ENCODE measurements around the gene KIF26A. TPM values are rescaled to one million over a fixed set of nuclear protein-coding genes. Genes with fewer than 3 reads are reported as not detected.

The KIF26A gene
- total RNA-seq, 1 donor = not detected

DNA sequence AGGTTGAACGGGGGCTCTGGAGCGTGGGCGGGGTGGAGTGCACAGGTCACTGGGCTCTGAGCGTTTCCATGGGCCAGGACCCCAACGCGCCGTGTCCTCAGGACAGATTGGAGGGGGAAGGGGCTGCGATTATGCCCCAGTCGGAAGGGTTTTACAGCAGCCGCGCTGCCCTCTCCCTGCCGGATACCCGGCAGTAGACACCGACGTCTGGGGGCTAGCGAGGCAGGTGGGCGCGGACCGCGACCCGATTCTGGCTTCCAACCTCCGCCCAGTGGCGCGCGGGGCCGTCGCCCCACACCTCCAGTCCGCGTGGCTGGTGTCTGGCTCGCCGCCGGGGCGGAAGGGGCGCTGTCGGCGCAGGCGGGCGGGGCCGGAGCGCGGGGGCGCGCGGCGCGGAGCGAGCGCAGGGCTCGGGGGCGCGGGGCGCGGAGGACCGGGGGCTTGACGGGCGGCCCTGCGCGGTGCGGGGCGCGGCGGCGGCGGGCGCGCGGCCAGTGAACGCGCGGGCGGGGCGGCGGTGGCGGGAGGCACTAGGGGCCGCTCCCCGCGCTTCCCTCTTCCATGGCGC, 2.4 kb upstream of the KIF26A start:
- no peaks in the 10 kb centered on the region for H3K4me1 ChIP-seq (ENCODE audit: insufficient read depth, low read length)
- no peaks in the 10 kb centered on the region for H3K9me3 ChIP-seq (ENCODE audit: low read depth, low read length)
- no peak overlapping the region for H3K27ac ChIP-seq (ENCODE audit: low read depth, low read length)
- no peaks in the 10 kb centered on the region for H3K36me3 ChIP-seq (ENCODE audit: insufficient read depth, low read length)
- no peaks in the 10 kb centered on the region for H3K79me2 ChIP-seq (ENCODE audit: insufficient read depth, low read length)
- H2AFZ ChIP-seq (ENCODE audit: low read length) = no peak overlapping the region
- no peak overlapping the region for H3K4me2 ChIP-seq (ENCODE audit: insufficient read depth, low read length)
- H4K20me1 ChIP-seq (ENCODE audit: insufficient read depth, low read length) = no peaks in the 10 kb centered on the region
- TF ChIP-seq, protein P1, sequence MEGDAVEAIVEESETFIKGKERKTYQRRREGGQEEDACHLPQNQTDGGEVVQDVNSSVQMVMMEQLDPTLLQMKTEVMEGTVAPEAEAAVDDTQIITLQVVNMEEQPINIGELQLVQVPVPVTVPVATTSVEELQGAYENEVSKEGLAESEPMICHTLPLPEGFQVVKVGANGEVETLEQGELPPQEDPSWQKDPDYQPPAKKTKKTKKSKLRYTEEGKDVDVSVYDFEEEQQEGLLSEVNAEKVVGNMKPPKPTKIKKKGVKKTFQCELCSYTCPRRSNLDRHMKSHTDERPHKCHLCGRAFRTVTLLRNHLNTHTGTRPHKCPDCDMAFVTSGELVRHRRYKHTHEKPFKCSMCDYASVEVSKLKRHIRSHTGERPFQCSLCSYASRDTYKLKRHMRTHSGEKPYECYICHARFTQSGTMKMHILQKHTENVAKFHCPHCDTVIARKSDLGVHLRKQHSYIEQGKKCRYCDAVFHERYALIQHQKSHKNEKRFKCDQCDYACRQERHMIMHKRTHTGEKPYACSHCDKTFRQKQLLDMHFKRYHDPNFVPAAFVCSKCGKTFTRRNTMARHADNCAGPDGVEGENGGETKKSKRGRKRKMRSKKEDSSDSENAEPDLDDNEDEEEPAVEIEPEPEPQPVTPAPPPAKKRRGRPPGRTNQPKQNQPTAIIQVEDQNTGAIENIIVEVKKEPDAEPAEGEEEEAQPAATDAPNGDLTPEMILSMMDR (IDR thresholded peaks at IDR 0.05; ENCODE audit: extremely low read depth, low read depth, low read length) = no peak
- H3K4me3 ChIP-seq (ENCODE audit: insufficient read depth, low read length) = no peak overlapping the region
- H3K27me3 ChIP-seq (ENCODE audit: insufficient read depth, low read length) = peaks cover 33% of the 10 kb centered on the region
- DNase-seq (ENCODE audit: insufficient read length, low spot score, missing footprints) = peak; percentile 85

DNA sequence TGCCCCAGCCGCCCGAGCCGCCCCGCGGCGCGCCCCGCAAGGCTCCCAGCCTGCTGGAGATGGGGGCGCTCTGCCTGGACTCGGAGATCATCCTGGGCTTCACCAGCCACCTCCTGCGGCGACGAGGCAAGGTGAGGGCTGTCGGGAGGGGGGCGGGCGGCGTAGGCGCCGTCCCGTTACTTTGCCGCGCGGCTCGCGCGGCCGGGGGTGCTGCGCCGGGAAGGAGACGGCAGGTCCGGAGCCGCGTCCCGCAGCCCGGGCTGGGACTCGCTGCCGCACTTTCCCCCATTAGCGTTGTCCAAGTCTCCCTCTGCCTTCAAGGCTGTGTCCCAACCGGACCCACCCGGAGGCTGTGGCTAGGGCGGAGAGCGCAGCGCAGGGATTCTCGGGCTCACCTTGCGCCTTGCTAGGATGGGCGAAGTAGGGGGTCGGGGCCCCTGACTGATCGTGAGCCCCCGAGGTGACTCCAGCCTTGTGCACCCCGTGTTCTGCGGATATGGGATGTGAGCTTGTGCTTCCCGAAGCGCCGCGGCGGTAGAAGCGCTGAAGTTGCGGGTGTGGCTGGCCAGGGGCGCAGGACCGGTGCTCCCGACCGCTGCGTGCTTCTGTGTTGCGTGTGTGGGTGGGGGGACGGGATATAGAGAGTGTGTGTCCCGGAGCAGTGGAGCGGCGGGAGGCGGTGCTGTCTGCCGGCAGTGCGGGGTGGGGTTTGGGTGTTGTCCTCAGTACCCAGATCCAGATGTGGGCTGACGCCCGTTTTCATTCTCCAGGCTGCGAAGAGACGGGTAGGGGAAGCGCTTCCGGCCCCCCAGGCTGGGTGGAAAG, 1.7 kb upstream of the KIF26A start:
- H3K79me2 ChIP-seq (ENCODE audit: insufficient read depth, low read length) = no peaks in the 10 kb centered on the region
- peaks cover 33% of the 10 kb centered on the region for H3K27me3 ChIP-seq (ENCODE audit: insufficient read depth, low read length)
- H3K4me2 ChIP-seq (ENCODE audit: insufficient read depth, low read length) = no peak overlapping the region

DNA sequence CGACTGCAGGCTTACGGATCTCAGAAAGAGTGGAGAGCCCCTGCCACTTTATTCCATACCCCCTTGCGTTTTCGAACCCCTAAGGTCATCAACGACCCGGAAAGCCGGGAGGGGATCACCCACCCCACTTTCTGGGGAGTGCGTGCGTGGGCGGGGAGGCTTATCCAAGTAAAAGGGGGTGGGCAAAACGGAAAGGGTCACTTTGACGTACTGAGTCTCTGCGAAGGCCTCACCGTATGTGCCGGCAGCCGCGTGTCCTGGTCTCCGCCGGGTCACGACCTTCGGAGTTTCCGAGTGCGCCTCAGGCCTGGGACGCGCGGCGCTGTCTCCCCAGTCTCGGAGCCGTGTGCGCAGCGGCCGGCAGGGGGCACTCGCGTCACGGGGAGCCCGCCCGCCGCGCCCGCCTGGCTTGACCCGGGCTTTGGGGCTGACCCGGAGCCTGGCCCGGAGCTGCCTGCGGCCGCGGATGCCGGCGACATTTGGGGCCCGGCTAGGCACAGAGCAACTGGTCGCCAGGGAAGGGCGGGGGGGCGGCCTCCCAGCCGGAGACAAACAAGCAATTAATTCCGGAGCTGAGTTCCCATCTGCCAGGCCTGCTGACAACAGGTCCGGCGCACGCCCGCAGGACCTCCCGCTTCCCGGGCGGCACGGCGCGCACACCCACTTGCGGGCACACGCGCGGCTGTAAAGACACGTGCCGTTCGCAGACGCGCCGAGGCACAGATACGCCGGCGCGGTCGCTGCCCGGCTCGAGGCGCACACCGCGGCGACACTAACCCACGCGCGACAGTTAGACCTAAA, 890 bp upstream of the KIF26A start:
- Histone ChIP-seq H3K27me3 (ENCODE audit: insufficient read depth, low read length) (peaks cover 33% of the 10 kb centered on the region), H2AFZ (ENCODE audit: low read length) (no peak overlapping the region), H3K9me3 (ENCODE audit: low read depth, low read length) (no peaks in the 10 kb centered on the region), H3K79me2 (ENCODE audit: insufficient read depth, low read length) (no peaks in the 10 kb centered on the region), H3K4me2 (ENCODE audit: insufficient read depth, low read length) (no peak overlapping the region), H3K27ac (ENCODE audit: low read depth, low read length) (no peak overlapping the region), H3K4me1 (ENCODE audit: insufficient read depth, low read length) (no peaks in the 10 kb centered on the region), H3K4me3 (ENCODE audit: insufficient read depth, low read length) (no peak overlapping the region), H4K20me1 (ENCODE audit: insufficient read depth, low read length) (no peaks in the 10 kb centered on the region), H3K36me3 (ENCODE audit: insufficient read depth, low read length) (no peaks in the 10 kb centered on the region)
- TF ChIP-seq, protein P1 (IDR thresholded peaks at IDR 0.05; ENCODE audit: extremely low read depth, low read depth, low read length) = peak; percentile 46
- peak; percentile 99 for DNase-seq (ENCODE audit: insufficient read length, low spot score, missing footprints)

More for the DNA sequence above, 1.7 kb upstream of the KIF26A start:
- no peaks in the 10 kb centered on the region for H3K4me1 ChIP-seq (ENCODE audit: insufficient read depth, low read length)
- no peak overlapping the region for H3K27ac ChIP-seq (ENCODE audit: low read depth, low read length)
- H3K36me3 ChIP-seq (ENCODE audit: insufficient read depth, low read length) = no peaks in the 10 kb centered on the region
- H2AFZ ChIP-seq (ENCODE audit: low read length) = no peak overlapping the region
- H3K9me3 ChIP-seq (ENCODE audit: low read depth, low read length) = no peaks in the 10 kb centered on the region
- H4K20me1 ChIP-seq (ENCODE audit: insufficient read depth, low read length) = no peaks in the 10 kb centered on the region
- peak; percentile 90 for DNase-seq (ENCODE audit: insufficient read length, low spot score, missing footprints)
- H3K4me3 ChIP-seq (ENCODE audit: insufficient read depth, low read length) = no peak overlapping the region
- TF ChIP-seq, protein P1 (IDR thresholded peaks at IDR 0.05; ENCODE audit: extremely low read depth, low read depth, low read length) = no peak
